ENCODE data around the gene ZFP36L2.

GRCh38 chr2:43270461-43270860 lies 44.1 kb upstream of the ZFP36L2 start:
- TF ChIP-seq EZH2 (IDR thresholded peaks at IDR 0.05), result no peak
- no peak for TF ChIP-seq POLR2AphosphoS5 (IDR thresholded peaks at IDR 0.05; ENCODE audit: borderline replicate concordance, low read depth, low read length)
- no peak for TF ChIP-seq FOXP2 (optimal IDR thresholded peaks at IDR 0.05; ENCODE audit: control extremely low read depth, extremely low read length, insufficient read depth)
